Gastroesophageal sphincter (tissue), 3 donors: ENCODE results near the gene FOSL2.

ENCODE experiments used
- CTCF ChIP-seq, 4 experiments: fragments of 200-600 bp in 2 of 4; fragments of 450-650 bp in 2 of 4; sonication (generic) in 1 of 4; IDR thresholded peaks; one replicate each; pipeline ENCODE4 v1.5.1; 2017 to 2019; ENCODE audit warnings: antibody characterized with exemption in 4 of 4, mild to moderate bottlenecking in 2 of 4, moderate library complexity in 2 of 4
- POLR2A ChIP-seq, 2 donors: fragments of 450-650 bp; IDR thresholded peaks; one replicate each; pipeline ENCODE4 v1.6.1; 2017; ENCODE audit warnings: antibody characterized with exemption in 2 of 2, mild to moderate bottlenecking in 2 of 2, moderate library complexity in 1 of 2
- POLR2AphosphoS5 ChIP-seq: sonication (generic); formaldehyde crosslinking; IDR thresholded peaks from one replicate; pipeline ENCODE4 v1.6.1; 2017; ENCODE audit warnings: antibody characterized with exemption

DNA sequence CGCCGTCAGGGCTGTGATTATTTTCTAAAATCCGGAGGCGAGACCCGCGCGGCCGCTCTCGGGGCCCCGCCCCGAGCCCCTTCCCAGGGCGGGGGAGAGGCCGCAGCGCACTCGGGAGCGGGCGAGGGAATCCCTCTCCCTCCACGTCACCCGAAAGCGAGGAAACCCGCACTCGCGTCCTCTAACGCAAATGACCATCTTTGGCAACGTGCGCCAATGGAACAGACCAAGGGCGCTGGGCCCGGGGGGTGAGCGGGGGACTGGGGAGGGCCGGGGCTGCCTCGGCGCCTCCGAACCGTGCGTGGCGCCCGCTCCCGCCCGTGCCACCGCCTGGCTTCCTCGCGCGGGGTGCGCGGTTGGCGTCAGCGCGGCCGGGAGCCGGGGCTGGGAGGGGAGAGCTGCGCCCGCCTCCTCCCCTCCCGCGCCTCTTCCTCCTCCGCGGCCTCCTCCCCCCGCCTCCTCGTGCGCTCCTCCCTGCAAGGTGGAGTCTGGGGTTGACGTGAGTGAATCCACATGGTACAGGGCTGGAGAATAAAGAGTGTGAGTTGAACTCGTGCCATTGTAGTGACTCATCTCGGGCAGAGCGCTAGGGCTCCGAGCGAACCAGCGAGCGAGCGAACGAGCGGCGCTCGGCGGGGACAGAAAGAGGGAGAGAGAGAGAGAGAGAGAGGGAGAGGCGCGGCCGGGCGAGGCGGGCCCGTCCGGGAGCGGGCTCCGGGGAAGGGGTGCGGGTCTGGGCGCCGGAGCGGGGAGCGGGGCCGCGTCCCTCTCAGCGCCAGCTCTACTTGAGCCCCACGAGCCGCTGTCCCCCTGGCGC is at the start of gene FOSL2:
- TF ChIP-seq CTCF (IDR thresholded peaks at IDR 0.05) (peak in 1 of 4 experiments; percentile 2), POLR2AphosphoS5 (peak; percentile 100), POLR2A (IDR thresholded peaks at IDR 0.05) (peak; percentile 98 to 99)
